Transverse colon (tissue), 4 donors: Measurements from ENCODE around the gene APOC3. TPM values are rescaled to one million over a fixed set of nuclear protein-coding genes. Genes with fewer than 3 reads are reported as not detected.

Source experiments
- DNase-seq: peaks from one replicate; pipeline ENCODE4 v3.0.0-alpha.2; 2019
- H3K27ac ChIP-seq, 4 donors: fragments of 200-600 bp; sonication (generic); 2 replicates each; pipeline ENCODE4 v1.5.1; 2016 to 2018; ENCODE audit warnings: inconsistent platforms in 4 of 4
- H3K27me3 ChIP-seq: fragments of 200-600 bp; sonication (generic); 2 replicates; pipeline ENCODE4 v1.5.1; 2017; ENCODE audit warnings: inconsistent platforms
- H3K36me3 ChIP-seq, 4 donors: fragments of 200-600 bp; sonication (generic); 2 replicates each; pipeline ENCODE4 v1.5.1; 2017 to 2019; ENCODE audit warnings: inconsistent platforms in 4 of 4
- H3K4me1 ChIP-seq, 4 donors: fragments of 200-600 bp; sonication (generic); 2 replicates each; pipeline ENCODE4 v1.5.1; 2017 to 2020; ENCODE audit warnings: inconsistent platforms in 4 of 4
- H3K4me3 ChIP-seq, 4 donors: fragments of 200-600 bp; sonication (generic); 1 replicate in 1 of 4; 2 replicates in 3 of 4; pipeline versions ENCODE4 v1.5.1 to v1.6.1; 2017 to 2019; ENCODE audit warnings: inconsistent platforms in 4 of 4
- H3K9me3 ChIP-seq, 2 donors: fragments of 200-600 bp; sonication (generic); 2 replicates each; pipeline ENCODE4 v1.5.1; 2017 to 2019; ENCODE audit warnings: inconsistent platforms in 2 of 2
- CTCF ChIP-seq, 5 experiments: fragments of 200-600 bp in 3 of 5; fragments of 450-650 bp in 2 of 5; sonication (generic) in 3 of 5; IDR thresholded peaks; 1 replicate in 2 of 5; 2 replicates in 3 of 5; pipeline ENCODE4 v1.5.1; 2016 to 2017; ENCODE audit warnings: antibody characterized with exemption in 5 of 5, inconsistent platforms in 3 of 5, mild to moderate bottlenecking in 2 of 5, moderate library complexity in 1 of 5
- EP300 ChIP-seq: sonication (generic); formaldehyde crosslinking; IDR thresholded peaks from one replicate; pipeline ENCODE4 v1.6.1; 2017; ENCODE audit warnings: antibody characterized with exemption, low read depth
- POLR2A ChIP-seq: fragments of 450-650 bp; IDR thresholded peaks from one replicate; pipeline ENCODE4 v1.6.1; 2016; ENCODE audit warnings: antibody characterized with exemption, mild to moderate bottlenecking, moderate library complexity
- POLR2AphosphoS5 ChIP-seq, 3 donors: sonication (generic); formaldehyde crosslinking; IDR thresholded peaks; one replicate each; pipeline ENCODE4 v1.6.1; 2016; ENCODE audit warnings: antibody characterized with exemption in 3 of 3
- WGBS, 2 donors: methylation state at CpG; one replicate each; pipeline ENCODE4 v1.1.5; 2018; ENCODE audit warnings: low coverage in 1 of 2; 5-methylcytosine and 5-hydroxymethylcytosine counted together
- in situ Hi-C, 4 donors: fragments of 200-750 bp; cut with MboI; loops; one replicate each; pipeline versions ENCODE4 v1.15.0 to v1.15.1; 2017; ENCODE audit warnings: low sequenced_read_pairs in 3 of 4, low pct_ligation_motif_present in 1 of 4, low pct_unique_long_range_greater_than_20kb in 1 of 4
- intact Hi-C: fragments of 100-400 bp; cut with DNase I; formaldehyde crosslinking; loops from one replicate; pipeline ENCODE4 v1.15.1; 2023; ENCODE audit warnings: low total_unique reads
- total RNA-seq, 4 donors: library from RNA; depleted of rRNA; stranded (reverse); fragments of >200 nt; gene quantifications; one replicate each; pipeline ENCODE4 v1.1.0, GENCODE V29; 2016

The APOC3 gene
- total RNA-seq, 4 donors from 2014 or later = 3.0 to 5.3 TPM; not detected in 2

GRCh38 chr11:116870054-116870453, 40.3 kb downstream of the APOC3 start:
- in situ Hi-C loops = loop anchor here in 1 of 4 donors (10.0 kb wide), 1 partner anchor 235 kb away; no protein-coding TSS in a partner anchor
- WGBS, 2 donors = 98% methylated on average over 3 of the region's 3 CpGs; no CpG with 5 or more reads in 1 of the 2 donors
- intact Hi-C loops = no loop called here

GRCh38 chr11:116871248-116871647, 41.5 kb downstream of the APOC3 start:
- H3K4me1 ChIP-seq = peaks cover 0 to 4% (median 0%) of the 10 kb centered on the region in 4 donors
- H3K9me3 ChIP-seq = no peaks in the 10 kb centered on the region
- no peaks in the 10 kb centered on the region for H3K27me3 ChIP-seq
- peaks cover 0 to 41% (median 17%) of the 10 kb centered on the region in 4 donors for H3K36me3 ChIP-seq
- in situ Hi-C loops = loop anchor here in 1 of 4 donors (10.0 kb wide), 1 partner anchor 234 kb away; no protein-coding TSS in a partner anchor
- no peak for DNase-seq
- 42 to 54% methylated on average over 3 of the region's 3 CpGs for WGBS, 2 donors
- intact Hi-C loops = no loop called here
- TF ChIP-seq POLR2AphosphoS5 (IDR thresholded peaks at IDR 0.05) (no peak), EP300 (no peak), POLR2A (no peak), CTCF (IDR thresholded peaks at IDR 0.05) (no peak)
- H3K27ac ChIP-seq = no peak overlapping the region
- H3K4me3 ChIP-seq = no peak overlapping the region

More at GRCh38 chr11:116870054-116870453, 40.3 kb downstream of the APOC3 start:
- no peaks in the 10 kb centered on the region for H3K9me3 ChIP-seq
- no peak overlapping the region for H3K4me3 ChIP-seq
- no peak overlapping the region for H3K27ac ChIP-seq
- H3K4me1 ChIP-seq = peaks cover 0 to 4% (median 0%) of the 10 kb centered on the region in 4 donors
- TF ChIP-seq EP300 = no peak
- H3K27me3 ChIP-seq = no peaks in the 10 kb centered on the region
- no peak for DNase-seq
- peaks cover 0 to 41% (median 15%) of the 10 kb centered on the region in 4 donors for H3K36me3 ChIP-seq

- H3K9me3 ChIP-seq = no peaks in the 10 kb centered on the region
- intact Hi-C loops = no loop called here
- no peaks in the 10 kb centered on the region for H3K27me3 ChIP-seq
- TF ChIP-seq POLR2A = no peak
- TF ChIP-seq POLR2AphosphoS5 (IDR thresholded peaks at IDR 0.05) = no peak
- TF ChIP-seq CTCF (IDR thresholded peaks at IDR 0.05) = no peak
- TF ChIP-seq EP300 = no peak
- H3K27ac ChIP-seq = no peak overlapping the region
- no peak overlapping the region for H3K4me3 ChIP-seq
- WGBS, 2 donors = 96% methylated on average over 7 to 11 of the region's 11 CpGs
- peaks cover 0 to 30% (median 13%) of the 10 kb centered on the region in 4 donors for H3K36me3 ChIP-seq
- no peak for DNase-seq
- H3K4me1 ChIP-seq = peaks cover 0 to 4% (median 0%) of the 10 kb centered on the region in 4 donors
- in situ Hi-C loops = loop anchor here in 1 of 4 donors (10.0 kb wide), 1 partner anchor 231 kb away; no protein-coding TSS in a partner anchor
These were observed 43.7 kb downstream of the APOC3 start for GRCh38 chr11:116873381-116873780.

GRCh38 chr11:116874251-116874650, 44.5 kb downstream of the APOC3 start:
- intact Hi-C loops = no loop called here
- no peaks in the 10 kb centered on the region for H3K9me3 ChIP-seq
- peaks cover 0 to 4% (median 0%) of the 10 kb centered on the region in 4 donors for H3K4me1 ChIP-seq
- in situ Hi-C loops = loop anchor here in 1 of 4 donors (10.0 kb wide), 1 partner anchor 231 kb away; no protein-coding TSS in a partner anchor
- H3K4me3 ChIP-seq = no peak overlapping the region
- H3K36me3 ChIP-seq = peaks cover 0 to 30% (median 10%) of the 10 kb centered on the region in 4 donors
- no peak for TF ChIP-seq EP300
- no peak for TF ChIP-seq POLR2A
- no peak for TF ChIP-seq POLR2AphosphoS5 (IDR thresholded peaks at IDR 0.05)
- no peak for TF ChIP-seq CTCF (IDR thresholded peaks at IDR 0.05)
- no peak for DNase-seq
- no peak overlapping the region for H3K27ac ChIP-seq
- WGBS, 2 donors = 70 to 74% methylated on average over 1 to 2 of the region's 2 CpGs
- H3K27me3 ChIP-seq = no peaks in the 10 kb centered on the region
